ENCODE data around the gene MRPL4. TPM values are rescaled to one million over a fixed set of nuclear protein-coding genes. Genes with fewer than 3 reads are reported as not detected.

Gene MRPL4
- total and polyA plus RNA-seq, 2 of the 13 experiments (the other 11 are each of a cell fraction or from before 2014, with no cell fraction given) = 40.6 to 42.5 TPM

DNA sequence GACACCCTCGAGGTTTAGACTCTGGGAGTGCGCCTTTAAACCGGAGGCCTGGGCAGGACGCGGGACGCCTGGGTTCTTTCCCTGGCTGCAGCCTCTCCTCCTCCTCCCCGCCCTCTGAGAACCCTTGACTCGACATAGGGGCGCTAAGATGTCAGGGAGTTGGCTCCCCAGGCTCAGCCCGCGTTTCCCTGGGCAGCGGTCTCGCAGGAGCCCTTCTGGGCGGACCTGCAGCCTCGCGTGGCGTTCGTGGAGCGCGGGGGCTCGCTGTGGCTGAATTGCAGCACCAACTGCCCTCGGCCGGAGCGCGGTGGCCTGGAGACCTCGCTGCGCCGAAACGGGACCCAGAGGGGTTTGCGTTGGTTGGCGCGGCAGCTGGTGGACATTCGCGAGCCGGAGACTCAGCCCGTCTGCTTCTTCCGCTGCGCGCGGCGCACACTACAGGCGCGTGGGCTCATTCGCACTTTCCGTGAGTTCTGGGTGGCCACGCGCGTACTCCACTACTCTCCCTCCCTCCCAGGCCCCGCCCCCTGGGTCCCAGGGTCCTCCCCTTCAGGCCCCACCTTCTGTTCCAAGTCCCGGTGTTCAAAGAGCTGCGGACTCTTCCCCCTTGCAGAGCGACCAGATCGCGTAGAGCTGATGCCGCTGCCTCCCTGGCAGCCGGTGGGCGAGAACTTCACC is 39.0 kb downstream of the MRPL4 start (continued):
- TF ChIP-seq, protein P1, sequence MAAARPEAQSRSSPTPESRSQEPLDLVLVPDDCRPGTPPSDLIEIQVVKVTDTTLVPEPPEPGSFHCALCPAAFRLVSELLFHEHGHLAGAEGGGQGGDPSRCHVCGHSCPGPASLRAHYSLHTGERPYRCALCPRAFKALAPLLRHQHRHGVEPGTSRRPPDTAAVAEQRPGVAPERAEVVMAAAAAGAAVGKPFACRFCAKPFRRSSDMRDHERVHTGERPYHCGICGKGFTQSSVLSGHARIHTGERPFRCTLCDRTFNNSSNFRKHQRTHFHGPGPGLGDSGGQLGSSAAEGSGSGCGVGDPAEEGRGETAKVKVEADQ (CRISPR knock-in tag; IDR thresholded peaks at IDR 0.05; ENCODE audit: borderline replicate concordance) = 0 out of 2 replicates have a peak, but pooled peaks have one; percentile 28
- TF ChIP-seq ZNF431 (CRISPR knock-in tag; IDR thresholded peaks at IDR 0.05; ENCODE audit: borderline replicate concordance, low read depth) = no peak
- TF ChIP-seq, protein P2, sequence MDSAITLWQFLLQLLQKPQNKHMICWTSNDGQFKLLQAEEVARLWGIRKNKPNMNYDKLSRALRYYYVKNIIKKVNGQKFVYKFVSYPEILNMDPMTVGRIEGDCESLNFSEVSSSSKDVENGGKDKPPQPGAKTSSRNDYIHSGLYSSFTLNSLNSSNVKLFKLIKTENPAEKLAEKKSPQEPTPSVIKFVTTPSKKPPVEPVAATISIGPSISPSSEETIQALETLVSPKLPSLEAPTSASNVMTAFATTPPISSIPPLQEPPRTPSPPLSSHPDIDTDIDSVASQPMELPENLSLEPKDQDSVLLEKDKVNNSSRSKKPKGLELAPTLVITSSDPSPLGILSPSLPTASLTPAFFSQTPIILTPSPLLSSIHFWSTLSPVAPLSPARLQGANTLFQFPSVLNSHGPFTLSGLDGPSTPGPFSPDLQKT (CRISPR knock-in tag; IDR thresholded peaks at IDR 0.05; ENCODE audit: borderline replicate concordance) = no peak
- no peak for TF ChIP-seq ZNF879 (CRISPR knock-in tag; IDR thresholded peaks at IDR 0.05)
- 0 out of 2 replicates have a peak, but pooled peaks have one; percentile 45 for TF ChIP-seq NFKB2 (CRISPR knock-in tag; IDR thresholded peaks at IDR 0.05; ENCODE audit: borderline replicate concordance)
- no peak for TF ChIP-seq ZNF263 (CRISPR knock-in tag; IDR thresholded peaks at IDR 0.05)
- TF ChIP-seq, protein P3, sequence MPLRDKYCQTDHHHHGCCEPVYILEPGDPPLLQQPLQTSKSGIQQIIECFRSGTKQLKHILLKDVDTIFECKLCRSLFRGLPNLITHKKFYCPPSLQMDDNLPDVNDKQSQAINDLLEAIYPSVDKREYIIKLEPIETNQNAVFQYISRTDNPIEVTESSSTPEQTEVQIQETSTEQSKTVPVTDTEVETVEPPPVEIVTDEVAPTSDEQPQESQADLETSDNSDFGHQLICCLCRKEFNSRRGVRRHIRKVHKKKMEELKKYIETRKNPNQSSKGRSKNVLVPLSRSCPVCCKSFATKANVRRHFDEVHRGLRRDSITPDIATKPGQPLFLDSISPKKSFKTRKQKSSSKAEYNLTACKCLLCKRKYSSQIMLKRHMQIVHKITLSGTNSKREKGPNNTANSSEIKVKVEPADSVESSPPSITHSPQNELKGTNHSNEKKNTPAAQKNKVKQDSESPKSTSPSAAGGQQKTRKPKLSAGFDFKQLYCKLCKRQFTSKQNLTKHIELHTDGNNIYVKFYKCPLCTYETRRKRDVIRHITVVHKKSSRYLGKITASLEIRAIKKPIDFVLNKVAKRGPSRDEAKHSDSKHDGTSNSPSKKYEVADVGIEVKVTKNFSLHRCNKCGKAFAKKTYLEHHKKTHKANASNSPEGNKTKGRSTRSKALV (CRISPR knock-in tag; IDR thresholded peaks at IDR 0.05) = peak; percentile 94; the same call in 1 of the 2 replicates
- peak; percentile 75; the same call in 1 of the 2 replicates for TF ChIP-seq SP4 (CRISPR knock-in tag; IDR thresholded peaks at IDR 0.05)
- no peak for TF ChIP-seq ZFP1 (CRISPR knock-in tag; IDR thresholded peaks at IDR 0.05)
- TF ChIP-seq ZNF12 (CRISPR knock-in tag; IDR thresholded peaks at IDR 0.05) = no peak
- no peak for TF ChIP-seq PRPF4 (IDR thresholded peaks at IDR 0.05; ENCODE audit: low read depth, low read length, poor library complexity, severe bottlenecking)
- TF ChIP-seq MTA1 (CRISPR knock-in tag; IDR thresholded peaks at IDR 0.05; ENCODE audit: borderline replicate concordance) = no peak
- no peak for TF ChIP-seq PCBP2 (optimal IDR thresholded peaks at IDR 0.05; ENCODE audit: low read depth, low read length, poor library complexity, severe bottlenecking)
- TF ChIP-seq, protein P4, sequence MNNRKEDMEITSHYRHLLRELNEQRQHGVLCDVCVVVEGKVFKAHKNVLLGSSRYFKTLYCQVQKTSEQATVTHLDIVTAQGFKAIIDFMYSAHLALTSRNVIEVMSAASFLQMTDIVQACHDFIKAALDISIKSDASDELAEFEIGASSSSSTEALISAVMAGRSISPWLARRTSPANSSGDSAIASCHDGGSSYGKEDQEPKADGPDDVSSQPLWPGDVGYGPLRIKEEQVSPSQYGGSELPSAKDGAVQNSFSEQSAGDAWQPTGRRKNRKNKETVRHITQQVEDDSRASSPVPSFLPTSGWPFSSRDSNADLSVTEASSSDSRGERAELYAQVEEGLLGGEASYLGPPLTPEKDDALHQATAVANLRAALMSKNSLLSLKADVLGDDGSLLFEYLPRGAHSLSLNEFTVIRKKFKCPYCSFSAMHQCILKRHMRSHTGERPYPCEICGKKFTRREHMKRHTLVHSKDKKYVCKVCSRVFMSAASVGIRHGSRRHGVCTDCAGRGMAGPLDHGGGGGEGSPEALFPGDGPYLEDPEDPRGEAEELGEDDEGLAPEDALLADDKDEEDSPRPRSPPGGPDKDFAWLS (CRISPR knock-in tag; IDR thresholded peaks at IDR 0.05; ENCODE audit: borderline replicate concordance) = no peak
- no peak for TF ChIP-seq ZSCAN12 (CRISPR knock-in tag; IDR thresholded peaks at IDR 0.05)
- TF ChIP-seq, protein P5, sequence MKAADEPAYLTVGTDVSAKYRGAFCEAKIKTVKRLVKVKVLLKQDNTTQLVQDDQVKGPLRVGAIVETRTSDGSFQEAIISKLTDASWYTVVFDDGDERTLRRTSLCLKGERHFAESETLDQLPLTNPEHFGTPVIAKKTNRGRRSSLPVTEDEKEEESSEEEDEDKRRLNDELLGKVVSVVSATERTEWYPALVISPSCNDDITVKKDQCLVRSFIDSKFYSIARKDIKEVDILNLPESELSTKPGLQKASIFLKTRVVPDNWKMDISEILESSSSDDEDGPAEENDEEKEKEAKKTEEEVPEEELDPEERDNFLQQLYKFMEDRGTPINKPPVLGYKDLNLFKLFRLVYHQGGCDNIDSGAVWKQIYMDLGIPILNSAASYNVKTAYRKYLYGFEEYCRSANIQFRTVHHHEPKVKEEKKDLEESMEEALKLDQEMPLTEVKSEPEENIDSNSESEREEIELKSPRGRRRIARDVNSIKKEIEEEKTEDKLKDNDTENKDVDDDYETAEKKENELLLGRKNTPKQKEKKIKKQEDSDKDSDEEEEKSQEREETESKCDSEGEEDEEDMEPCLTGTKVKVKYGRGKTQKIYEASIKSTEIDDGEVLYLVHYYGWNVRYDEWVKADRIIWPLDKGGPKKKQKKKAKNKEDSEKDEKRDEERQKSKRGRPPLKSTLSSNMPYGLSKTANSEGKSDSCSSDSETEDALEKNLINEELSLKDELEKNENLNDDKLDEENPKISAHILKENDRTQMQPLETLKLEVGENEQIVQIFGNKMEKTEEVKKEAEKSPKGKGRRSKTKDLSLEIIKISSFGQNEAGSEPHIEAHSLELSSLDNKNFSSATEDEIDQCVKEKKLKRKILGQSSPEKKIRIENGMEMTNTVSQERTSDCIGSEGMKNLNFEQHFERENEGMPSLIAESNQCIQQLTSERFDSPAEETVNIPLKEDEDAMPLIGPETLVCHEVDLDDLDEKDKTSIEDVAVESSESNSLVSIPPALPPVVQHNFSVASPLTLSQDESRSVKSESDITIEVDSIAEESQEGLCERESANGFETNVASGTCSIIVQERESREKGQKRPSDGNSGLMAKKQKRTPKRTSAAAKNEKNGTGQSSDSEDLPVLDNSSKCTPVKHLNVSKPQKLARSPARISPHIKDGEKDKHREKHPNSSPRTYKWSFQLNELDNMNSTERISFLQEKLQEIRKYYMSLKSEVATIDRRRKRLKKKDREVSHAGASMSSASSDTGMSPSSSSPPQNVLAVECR (CRISPR knock-in tag; IDR thresholded peaks at IDR 0.05; ENCODE audit: borderline replicate concordance) = peak; percentile 25; the same call in 1 of the 2 replicates
- no peak; the same call in 1 of the 2 replicates for TF ChIP-seq RXRA (CRISPR knock-in tag; IDR thresholded peaks at IDR 0.05)
- TF ChIP-seq ZNF564 (CRISPR knock-in tag; IDR thresholded peaks at IDR 0.05) = no peak
- no peak for TF ChIP-seq ZNF766 (CRISPR knock-in tag; IDR thresholded peaks at IDR 0.05; ENCODE audit: borderline replicate concordance)

All from HepG2 (cell line).